Measurements from ENCODE around the gene PRR19.

Gene PRR19

DNA sequence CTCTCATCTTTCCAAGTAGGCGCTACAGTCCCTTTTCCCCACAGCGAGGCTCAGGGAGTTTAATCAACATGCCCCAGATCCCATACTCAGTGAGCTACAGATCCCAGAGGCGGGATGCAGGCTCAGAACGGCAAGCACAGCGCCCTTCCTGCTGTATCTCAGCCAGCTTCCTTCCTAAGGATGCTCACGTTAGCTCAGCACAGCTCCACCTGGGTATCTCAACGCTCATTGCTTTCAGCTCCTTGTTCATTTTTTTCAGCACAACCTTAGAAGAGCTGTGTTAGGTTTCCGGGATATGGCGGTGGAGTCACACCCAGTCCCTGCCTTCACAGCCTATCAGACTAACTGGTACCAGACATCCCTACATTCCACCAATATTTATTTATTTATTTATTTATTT, 20.4 kb downstream of the PRR19 start:
- TF ChIP-seq BACH2 (CRISPR knock-in tag; IDR thresholded peaks at IDR 0.05; ENCODE audit: borderline replicate concordance) (no peak), OSR1 (CRISPR knock-in tag; IDR thresholded peaks at IDR 0.05) (no peak), ARNTL (CRISPR knock-in tag; IDR thresholded peaks at IDR 0.05; ENCODE audit: borderline replicate concordance, low read depth) (no peak), ESRRG (CRISPR knock-in tag; IDR thresholded peaks at IDR 0.05) (no peak), TCF4 (CRISPR knock-in tag; IDR thresholded peaks at IDR 0.05; ENCODE audit: borderline replicate concordance) (no peak), ZFP30 (CRISPR knock-in tag; IDR thresholded peaks at IDR 0.05) (no peak), RARB (CRISPR knock-in tag; IDR thresholded peaks at IDR 0.05) (no peak)
- TF ChIP-seq, protein P1, sequence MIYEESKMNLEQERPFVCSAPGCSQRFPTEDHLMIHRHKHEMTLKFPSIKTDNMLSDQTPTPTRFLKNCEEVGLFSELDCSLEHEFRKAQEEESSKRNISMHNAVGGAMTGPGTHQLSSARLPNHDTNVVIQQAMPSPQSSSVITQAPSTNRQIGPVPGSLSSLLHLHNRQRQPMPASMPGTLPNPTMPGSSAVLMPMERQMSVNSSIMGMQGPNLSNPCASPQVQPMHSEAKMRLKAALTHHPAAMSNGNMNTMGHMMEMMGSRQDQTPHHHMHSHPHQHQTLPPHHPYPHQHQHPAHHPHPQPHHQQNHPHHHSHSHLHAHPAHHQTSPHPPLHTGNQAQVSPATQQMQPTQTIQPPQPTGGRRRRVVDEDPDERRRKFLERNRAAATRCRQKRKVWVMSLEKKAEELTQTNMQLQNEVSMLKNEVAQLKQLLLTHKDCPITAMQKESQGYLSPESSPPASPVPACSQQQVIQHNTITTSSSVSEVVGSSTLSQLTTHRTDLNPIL (CRISPR knock-in tag; IDR thresholded peaks at IDR 0.05; ENCODE audit: low read depth), result no peak
- ATAC-seq, result no peak

DNA sequence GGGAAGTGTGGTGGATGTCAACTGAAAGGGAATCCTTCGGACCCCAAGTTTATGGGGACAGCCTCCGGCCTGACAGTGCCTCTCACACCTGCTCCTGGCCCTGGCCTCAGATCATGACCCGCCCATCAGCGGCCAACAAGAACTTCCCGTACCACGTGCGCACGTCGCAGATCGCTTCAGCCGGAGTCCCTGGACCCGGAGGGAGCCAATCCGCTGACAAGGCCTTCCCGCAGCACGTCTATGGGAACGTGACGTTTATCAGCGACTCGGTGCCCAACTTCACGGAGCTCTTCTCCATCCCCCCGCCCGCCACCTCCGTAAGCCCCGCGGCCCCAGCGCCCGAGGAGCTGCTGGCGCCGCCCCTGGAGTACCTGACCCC, 21.5 kb downstream of the PRR19 start:
- TF ChIP-seq ZC3H10 (CRISPR knock-in tag; IDR thresholded peaks at IDR 0.05) (no peak), RARB (CRISPR knock-in tag; IDR thresholded peaks at IDR 0.05) (no peak), PPARA (CRISPR knock-in tag; IDR thresholded peaks at IDR 0.05; ENCODE audit: borderline replicate concordance) (no peak), BACH2 (CRISPR knock-in tag; IDR thresholded peaks at IDR 0.05; ENCODE audit: borderline replicate concordance) (no peak), SNAI2 (CRISPR knock-in tag; IDR thresholded peaks at IDR 0.05) (no peak), ZFP30 (CRISPR knock-in tag; IDR thresholded peaks at IDR 0.05) (no peak), TCF4 (CRISPR knock-in tag; IDR thresholded peaks at IDR 0.05; ENCODE audit: borderline replicate concordance) (no peak), OSR1 (CRISPR knock-in tag; IDR thresholded peaks at IDR 0.05) (no peak), ZNF565 (CRISPR knock-in tag; conservative IDR thresholded peaks at IDR 0.05; ENCODE audit: low read depth) (no peak), ZNF8 (CRISPR knock-in tag; IDR thresholded peaks at IDR 0.05) (no peak)
- TF ChIP-seq, protein P2, sequence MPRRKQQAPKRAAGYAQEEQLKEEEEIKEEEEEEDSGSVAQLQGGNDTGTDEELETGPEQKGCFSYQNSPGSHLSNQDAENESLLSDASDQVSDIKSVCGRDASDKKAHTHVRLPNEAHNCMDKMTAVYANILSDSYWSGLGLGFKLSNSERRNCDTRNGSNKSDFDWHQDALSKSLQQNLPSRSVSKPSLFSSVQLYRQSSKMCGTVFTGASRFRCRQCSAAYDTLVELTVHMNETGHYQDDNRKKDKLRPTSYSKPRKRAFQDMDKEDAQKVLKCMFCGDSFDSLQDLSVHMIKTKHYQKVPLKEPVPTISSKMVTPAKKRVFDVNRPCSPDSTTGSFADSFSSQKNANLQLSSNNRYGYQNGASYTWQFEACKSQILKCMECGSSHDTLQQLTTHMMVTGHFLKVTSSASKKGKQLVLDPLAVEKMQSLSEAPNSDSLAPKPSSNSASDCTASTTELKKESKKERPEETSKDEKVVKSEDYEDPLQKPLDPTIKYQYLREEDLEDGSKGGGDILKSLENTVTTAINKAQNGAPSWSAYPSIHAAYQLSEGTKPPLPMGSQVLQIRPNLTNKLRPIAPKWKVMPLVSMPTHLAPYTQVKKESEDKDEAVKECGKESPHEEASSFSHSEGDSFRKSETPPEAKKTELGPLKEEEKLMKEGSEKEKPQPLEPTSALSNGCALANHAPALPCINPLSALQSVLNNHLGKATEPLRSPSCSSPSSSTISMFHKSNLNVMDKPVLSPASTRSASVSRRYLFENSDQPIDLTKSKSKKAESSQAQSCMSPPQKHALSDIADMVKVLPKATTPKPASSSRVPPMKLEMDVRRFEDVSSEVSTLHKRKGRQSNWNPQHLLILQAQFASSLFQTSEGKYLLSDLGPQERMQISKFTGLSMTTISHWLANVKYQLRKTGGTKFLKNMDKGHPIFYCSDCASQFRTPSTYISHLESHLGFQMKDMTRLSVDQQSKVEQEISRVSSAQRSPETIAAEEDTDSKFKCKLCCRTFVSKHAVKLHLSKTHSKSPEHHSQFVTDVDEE (CRISPR knock-in tag; IDR thresholded peaks at IDR 0.05), result no peak
- TF ChIP-seq, protein P1 (CRISPR knock-in tag; IDR thresholded peaks at IDR 0.05; ENCODE audit: low read depth), result no peak
- TF ChIP-seq, protein P3, sequence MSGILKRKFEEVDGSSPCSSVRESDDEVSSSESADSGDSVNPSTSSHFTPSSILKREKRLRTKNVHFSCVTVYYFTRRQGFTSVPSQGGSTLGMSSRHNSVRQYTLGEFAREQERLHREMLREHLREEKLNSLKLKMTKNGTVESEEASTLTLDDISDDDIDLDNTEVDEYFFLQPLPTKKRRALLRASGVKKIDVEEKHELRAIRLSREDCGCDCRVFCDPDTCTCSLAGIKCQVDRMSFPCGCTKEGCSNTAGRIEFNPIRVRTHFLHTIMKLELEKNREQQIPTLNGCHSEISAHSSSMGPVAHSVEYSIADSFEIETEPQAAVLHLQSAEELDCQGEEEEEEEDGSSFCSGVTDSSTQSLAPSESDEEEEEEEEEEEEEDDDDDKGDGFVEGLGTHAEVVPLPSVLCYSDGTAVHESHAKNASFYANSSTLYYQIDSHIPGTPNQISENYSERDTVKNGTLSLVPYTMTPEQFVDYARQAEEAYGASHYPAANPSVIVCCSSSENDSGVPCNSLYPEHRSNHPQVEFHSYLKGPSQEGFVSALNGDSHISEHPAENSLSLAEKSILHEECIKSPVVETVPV (CRISPR knock-in tag; IDR thresholded peaks at IDR 0.05), result no peak
- TF ChIP-seq, protein P4, sequence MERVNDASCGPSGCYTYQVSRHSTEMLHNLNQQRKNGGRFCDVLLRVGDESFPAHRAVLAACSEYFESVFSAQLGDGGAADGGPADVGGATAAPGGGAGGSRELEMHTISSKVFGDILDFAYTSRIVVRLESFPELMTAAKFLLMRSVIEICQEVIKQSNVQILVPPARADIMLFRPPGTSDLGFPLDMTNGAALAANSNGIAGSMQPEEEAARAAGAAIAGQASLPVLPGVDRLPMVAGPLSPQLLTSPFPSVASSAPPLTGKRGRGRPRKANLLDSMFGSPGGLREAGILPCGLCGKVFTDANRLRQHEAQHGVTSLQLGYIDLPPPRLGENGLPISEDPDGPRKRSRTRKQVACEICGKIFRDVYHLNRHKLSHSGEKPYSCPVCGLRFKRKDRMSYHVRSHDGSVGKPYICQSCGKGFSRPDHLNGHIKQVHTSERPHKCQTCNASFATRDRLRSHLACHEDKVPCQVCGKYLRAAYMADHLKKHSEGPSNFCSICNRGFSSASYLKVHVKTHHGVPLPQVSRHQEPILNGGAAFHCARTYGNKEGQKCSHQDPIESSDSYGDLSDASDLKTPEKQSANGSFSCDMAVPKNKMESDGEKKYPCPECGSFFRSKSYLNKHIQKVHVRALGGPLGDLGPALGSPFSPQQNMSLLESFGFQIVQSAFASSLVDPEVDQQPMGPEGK (CRISPR knock-in tag; IDR thresholded peaks at IDR 0.05; ENCODE audit: borderline replicate concordance), result no peak
- no peak for ATAC-seq

DNA sequence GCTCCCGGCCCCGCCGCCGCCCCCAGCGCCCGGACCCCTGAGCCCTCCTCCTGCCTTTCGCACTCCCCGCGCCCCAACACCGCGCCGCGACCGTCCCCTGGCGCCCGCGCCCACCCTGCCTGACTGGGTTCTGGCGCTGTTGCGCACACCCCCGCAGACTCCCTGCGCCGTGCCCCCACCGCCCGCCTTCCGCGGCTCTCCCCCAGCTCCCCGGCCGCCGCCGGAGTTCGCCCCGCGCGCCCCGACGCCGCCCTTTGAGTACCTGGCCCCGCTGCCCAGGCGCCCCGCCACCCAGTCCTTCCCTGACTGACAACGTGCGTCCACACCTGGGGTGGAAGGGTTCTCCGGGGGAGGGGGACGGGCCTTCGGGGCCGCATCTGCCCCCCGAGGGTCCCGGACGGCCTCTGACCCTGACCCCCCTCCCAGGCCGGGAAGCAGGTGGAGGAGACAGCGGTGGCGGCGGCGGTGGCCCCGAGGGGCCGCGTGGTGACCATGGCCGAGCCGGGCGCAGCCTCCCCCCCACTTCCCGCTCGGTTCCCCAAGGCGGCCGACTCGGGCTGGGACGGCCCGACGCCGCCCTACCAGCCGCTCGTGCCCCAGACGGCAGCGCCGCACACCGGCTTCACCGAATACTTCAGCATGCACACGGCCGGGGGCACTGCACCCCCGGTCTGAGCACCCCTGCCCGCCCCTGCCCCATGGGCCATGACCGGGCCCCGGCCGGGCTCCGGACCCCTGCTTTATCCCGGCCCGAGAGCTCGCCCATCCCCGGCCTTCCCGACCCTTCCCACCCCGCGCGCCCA, 22.1 kb downstream of the PRR19 start:
- no peak for ATAC-seq
- TF ChIP-seq RARB (CRISPR knock-in tag; IDR thresholded peaks at IDR 0.05) (no peak), GLIS3 (CRISPR knock-in tag; IDR thresholded peaks at IDR 0.05) (no peak), OSR1 (CRISPR knock-in tag; IDR thresholded peaks at IDR 0.05) (no peak), TOX (CRISPR knock-in tag; IDR thresholded peaks at IDR 0.05; ENCODE audit: borderline replicate concordance) (no peak), ZNF565 (CRISPR knock-in tag; conservative IDR thresholded peaks at IDR 0.05; ENCODE audit: low read depth) (no peak), ZFP30 (CRISPR knock-in tag; IDR thresholded peaks at IDR 0.05) (no peak), ZNF70 (CRISPR knock-in tag; IDR thresholded peaks at IDR 0.05) (no peak)
- TF ChIP-seq, protein P4 (CRISPR knock-in tag; IDR thresholded peaks at IDR 0.05; ENCODE audit: borderline replicate concordance), result no peak

Measured in SK-N-SH treated with all-trans-retinoic acid at 6 μM for 48 hours (cell line).